GM23248 (cell line): ENCODE measurements around the gene NEK2.

Source experiments
- EZH2 ChIP-seq: fragments of 200-600 bp; sonication (generic); IDR thresholded peaks from 2 replicates; pipeline ENCODE4 v1.6.1; 2018; ENCODE audit warnings: antibody characterized with exemption, mild to moderate bottlenecking; ENCODE audit not compliant: insufficient read depth, poor library complexity, severe bottlenecking
- EZH2phosphoT487 ChIP-seq: fragments of 200-600 bp; sonication (generic); IDR thresholded peaks from 2 replicates; pipeline ENCODE4 v1.6.1; 2018; ENCODE audit warnings: antibody characterized with exemption, moderate library complexity, mild to moderate bottlenecking, low read depth; ENCODE audit not compliant: insufficient read depth

DNA sequence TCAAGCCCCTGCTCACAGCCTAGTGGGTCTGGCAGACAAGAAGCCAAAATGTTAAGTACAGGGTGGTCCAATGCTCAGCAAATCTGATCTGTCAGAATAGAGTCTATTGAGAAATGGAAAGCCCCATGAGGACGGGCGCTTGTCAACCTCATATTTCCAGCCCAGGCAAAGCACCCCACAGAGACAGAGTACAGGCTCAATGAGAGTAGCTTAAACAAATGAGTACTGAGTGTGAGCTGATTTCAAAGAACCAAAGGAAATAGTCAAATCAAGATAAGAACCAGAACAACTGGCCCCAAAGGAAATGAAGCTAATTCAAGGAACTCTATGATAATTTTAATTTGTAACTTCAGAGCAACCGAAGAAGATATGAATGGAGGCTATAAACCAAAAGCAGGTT lies 51.9 kb downstream of the NEK2 start:
- TF ChIP-seq EZH2phosphoT487 (no peak), EZH2 (no peak)
